HG03520 (cell line): Measurements from ENCODE around the gene OLFM1.
"Not testable (repeated sequence)": the region's sequence is repeated elsewhere in the genome, so short reads cannot be mapped to it uniquely, and the experiment has no call there.

ENCODE experiments used
- ATAC-seq: cut with Tn5 transposase; IDR thresholded peaks from one replicate; pipeline ENCODE4 v1.9.1; 2021; ENCODE audit warnings: mild to moderate bottlenecking, moderate library complexity; ENCODE audit not compliant: unreplicated experiment

Gene OLFM1

GRCh38 chr9:135104761-135105160, 17.3 kb downstream of the OLFM1 start:
- ATAC-seq: no peak

GRCh38 chr9:135105211-135105745, 17.8 kb downstream of the OLFM1 start:
- no peak for ATAC-seq

- no peak for ATAC-seq
These were observed 18.5 kb downstream of the OLFM1 start for GRCh38 chr9:135105938-135106491.

- ATAC-seq: no peak
These were observed 19.2 kb downstream of the OLFM1 start for GRCh38 chr9:135106551-135107270.

GRCh38 chr9:135107581-135108235, 20.2 kb downstream of the OLFM1 start:
- no peak for ATAC-seq

GRCh38 chr9:135108831-135109510, 21.5 kb downstream of the OLFM1 start:
- ATAC-seq: no peak

GRCh38 chr9:135109650-135110049, 22.2 kb downstream of the OLFM1 start:
- no peak for ATAC-seq

- ATAC-seq: no peak
These were observed 22.9 kb downstream of the OLFM1 start for GRCh38 chr9:135110416-135110815.

- ATAC-seq: not testable (repeated sequence)
These were observed 24.1 kb downstream of the OLFM1 start for GRCh38 chr9:135111600-135111999.

GRCh38 chr9:135116371-135116770, 28.9 kb downstream of the OLFM1 start:
- no peak for ATAC-seq

- no peak for ATAC-seq
These were observed 29.4 kb downstream of the OLFM1 start for GRCh38 chr9:135116881-135117280.

- ATAC-seq: no peak
These were observed 29.8 kb downstream of the OLFM1 start for GRCh38 chr9:135117281-135117680.

GRCh38 chr9:135119496-135120064, 32.1 kb downstream of the OLFM1 start:
- ATAC-seq: no peak

GRCh38 chr9:135120249-135120648, 32.8 kb downstream of the OLFM1 start:
- ATAC-seq: no peak

- ATAC-seq: no peak
These were observed 34.8 kb downstream of the OLFM1 start for GRCh38 chr9:135122316-135122715.

GRCh38 chr9:135123126-135123772, 35.8 kb downstream of the OLFM1 start:
- ATAC-seq: no peak

- no peak for ATAC-seq
These were observed 36.3 kb downstream of the OLFM1 start for GRCh38 chr9:135123773-135124134.

- no peak for ATAC-seq
These were observed 39.2 kb downstream of the OLFM1 start for GRCh38 chr9:135126451-135127187.

GRCh38 chr9:135127718-135128670, 40.5 kb downstream of the OLFM1 start:
- ATAC-seq: no peak
